Measurements from ENCODE around the gene SERPINA1. TPM values are rescaled to one million over a fixed set of nuclear protein-coding genes. Genes with fewer than 3 reads are reported as not detected.

The SERPINA1 gene
- total and polyA plus RNA-seq, 4 donors: 10,220 to 47,972 (median 25,583) TPM

- TF ChIP-seq, protein P1, sequence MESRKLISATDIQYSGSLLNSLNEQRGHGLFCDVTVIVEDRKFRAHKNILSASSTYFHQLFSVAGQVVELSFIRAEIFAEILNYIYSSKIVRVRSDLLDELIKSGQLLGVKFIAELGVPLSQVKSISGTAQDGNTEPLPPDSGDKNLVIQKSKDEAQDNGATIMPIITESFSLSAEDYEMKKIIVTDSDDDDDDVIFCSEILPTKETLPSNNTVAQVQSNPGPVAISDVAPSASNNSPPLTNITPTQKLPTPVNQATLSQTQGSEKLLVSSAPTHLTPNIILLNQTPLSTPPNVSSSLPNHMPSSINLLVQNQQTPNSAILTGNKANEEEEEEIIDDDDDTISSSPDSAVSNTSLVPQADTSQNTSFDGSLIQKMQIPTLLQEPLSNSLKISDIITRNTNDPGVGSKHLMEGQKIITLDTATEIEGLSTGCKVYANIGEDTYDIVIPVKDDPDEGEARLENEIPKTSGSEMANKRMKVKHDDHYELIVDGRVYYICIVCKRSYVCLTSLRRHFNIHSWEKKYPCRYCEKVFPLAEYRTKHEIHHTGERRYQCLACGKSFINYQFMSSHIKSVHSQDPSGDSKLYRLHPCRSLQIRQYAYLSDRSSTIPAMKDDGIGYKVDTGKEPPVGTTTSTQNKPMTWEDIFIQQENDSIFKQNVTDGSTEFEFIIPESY (IDR thresholded peaks at IDR 0.05): no peak
- TF ChIP-seq NR2F2 (IDR thresholded peaks at IDR 0.05): peak; percentile 11
- no peak for TF ChIP-seq HNF4A (conservative IDR thresholded peaks at IDR 0.05)
- TF ChIP-seq EGR1 (IDR thresholded peaks at IDR 0.05; ENCODE audit: low read depth in 2 of 2): peak in 1 of 2 donors; percentile 10
- TF ChIP-seq TAF1 (conservative IDR thresholded peaks at IDR 0.05): no peak
These were observed 5.4 kb downstream of the SERPINA1 start (continued) for GRCh38 chr14:94382716-94383596.

GRCh38 chr14:94382099-94382715 is 6.2 kb downstream of the SERPINA1 start:
- H3K9ac ChIP-seq (ENCODE audit: low read depth in 1 of 2, low read length in 2 of 2): peak overlapping the region in 1 of 2 donors; percentile 71
- peaks cover 0 to 35% (median 1%) of the 10 kb centered on the region in 4 donors for H3K4me1 ChIP-seq (ENCODE audit: control insufficient read depth in 4 of 4, insufficient read depth in 4 of 4, low read length in 3 of 4)
- H3K27me3 ChIP-seq (ENCODE audit: control insufficient read depth in 4 of 4, insufficient read depth in 4 of 4, low read length in 3 of 4): no peaks in the 10 kb centered on the region
- H3K27ac ChIP-seq (ENCODE audit: low read depth in 1 of 2, low read length in 2 of 2): peak overlapping the region in 1 of 2 donors; percentile 21
- TF ChIP-seq CTCF (IDR thresholded peaks at IDR 0.05; ENCODE audit: low read depth, low read length, missing input control) (no peak), RAD21 (IDR thresholded peaks at IDR 0.05) (peak in 1 of 2 donors; percentile 2), EGR1 (IDR thresholded peaks at IDR 0.05; ENCODE audit: low read depth in 2 of 2) (peak in 1 of 2 donors; percentile 35), JUND (IDR thresholded peaks at IDR 0.05) (peak in 1 of 2 donors; percentile 66)
- WGBS: 37% methylated on average over 4 of the region's 4 CpGs
- H3K36me3 ChIP-seq (ENCODE audit: control insufficient read depth in 4 of 4, insufficient read depth in 3 of 4, low read depth in 1 of 4, low read length in 3 of 4): peaks cover 7 to 53% (median 29%) of the 10 kb centered on the region in 4 donors
- H3K4me3 ChIP-seq (ENCODE audit: low read depth in 1 of 3, low read length in 3 of 3): peak overlapping the region in 1 of 3 donors; percentile 33
- no peak for DNase-seq (ENCODE audit: low spot score)
- H3K9me3 ChIP-seq (ENCODE audit: control insufficient read depth in 4 of 4, low read length in 3 of 4): no peaks in the 10 kb centered on the region

GRCh38 chr14:94381149-94382030 is 7.0 kb downstream of the SERPINA1 start:
- Histone ChIP-seq H3K4me1 (ENCODE audit: control insufficient read depth in 4 of 4, insufficient read depth in 4 of 4, low read length in 3 of 4) (peaks cover 0 to 31% (median 1%) of the 10 kb centered on the region in 4 donors), H3K36me3 (ENCODE audit: control insufficient read depth in 4 of 4, insufficient read depth in 3 of 4, low read depth in 1 of 4, low read length in 3 of 4) (peaks cover 7 to 48% (median 29%) of the 10 kb centered on the region in 4 donors), H3K27me3 (ENCODE audit: control insufficient read depth in 4 of 4, insufficient read depth in 4 of 4, low read length in 3 of 4) (no peaks in the 10 kb centered on the region), H3K27ac (ENCODE audit: low read depth in 1 of 2, low read length in 2 of 2) (peak overlapping the region in 1 of 2 donors; percentile 25), H3K9ac (ENCODE audit: low read depth in 1 of 2, low read length in 2 of 2) (no peak overlapping the region), H3K4me3 (ENCODE audit: low read depth in 1 of 3, low read length in 3 of 3) (no peak overlapping the region), H3K9me3 (ENCODE audit: control insufficient read depth in 4 of 4, low read length in 3 of 4) (no peaks in the 10 kb centered on the region)
- TF ChIP-seq NR2F2 (IDR thresholded peaks at IDR 0.05) (no peak), CTCF (IDR thresholded peaks at IDR 0.05; ENCODE audit: low read depth, low read length, missing input control) (no peak), RXRA (IDR thresholded peaks at IDR 0.05) (no peak), SP1 (IDR thresholded peaks at IDR 0.05) (no peak), JUND (IDR thresholded peaks at IDR 0.05) (peak in 1 of 2 donors; percentile 43), RAD21 (IDR thresholded peaks at IDR 0.05) (peak in 1 of 2 donors; percentile 3), FOXA1 (IDR thresholded peaks at IDR 0.05) (peak; percentile 3), YY1 (IDR thresholded peaks at IDR 0.05) (no peak)
- TF ChIP-seq, protein P2, sequence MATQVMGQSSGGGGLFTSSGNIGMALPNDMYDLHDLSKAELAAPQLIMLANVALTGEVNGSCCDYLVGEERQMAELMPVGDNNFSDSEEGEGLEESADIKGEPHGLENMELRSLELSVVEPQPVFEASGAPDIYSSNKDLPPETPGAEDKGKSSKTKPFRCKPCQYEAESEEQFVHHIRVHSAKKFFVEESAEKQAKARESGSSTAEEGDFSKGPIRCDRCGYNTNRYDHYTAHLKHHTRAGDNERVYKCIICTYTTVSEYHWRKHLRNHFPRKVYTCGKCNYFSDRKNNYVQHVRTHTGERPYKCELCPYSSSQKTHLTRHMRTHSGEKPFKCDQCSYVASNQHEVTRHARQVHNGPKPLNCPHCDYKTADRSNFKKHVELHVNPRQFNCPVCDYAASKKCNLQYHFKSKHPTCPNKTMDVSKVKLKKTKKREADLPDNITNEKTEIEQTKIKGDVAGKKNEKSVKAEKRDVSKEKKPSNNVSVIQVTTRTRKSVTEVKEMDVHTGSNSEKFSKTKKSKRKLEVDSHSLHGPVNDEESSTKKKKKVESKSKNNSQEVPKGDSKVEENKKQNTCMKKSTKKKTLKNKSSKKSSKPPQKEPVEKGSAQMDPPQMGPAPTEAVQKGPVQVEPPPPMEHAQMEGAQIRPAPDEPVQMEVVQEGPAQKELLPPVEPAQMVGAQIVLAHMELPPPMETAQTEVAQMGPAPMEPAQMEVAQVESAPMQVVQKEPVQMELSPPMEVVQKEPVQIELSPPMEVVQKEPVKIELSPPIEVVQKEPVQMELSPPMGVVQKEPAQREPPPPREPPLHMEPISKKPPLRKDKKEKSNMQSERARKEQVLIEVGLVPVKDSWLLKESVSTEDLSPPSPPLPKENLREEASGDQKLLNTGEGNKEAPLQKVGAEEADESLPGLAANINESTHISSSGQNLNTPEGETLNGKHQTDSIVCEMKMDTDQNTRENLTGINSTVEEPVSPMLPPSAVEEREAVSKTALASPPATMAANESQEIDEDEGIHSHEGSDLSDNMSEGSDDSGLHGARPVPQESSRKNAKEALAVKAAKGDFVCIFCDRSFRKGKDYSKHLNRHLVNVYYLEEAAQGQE (IDR thresholded peaks at IDR 0.05): no peak
- TF ChIP-seq, protein P3, sequence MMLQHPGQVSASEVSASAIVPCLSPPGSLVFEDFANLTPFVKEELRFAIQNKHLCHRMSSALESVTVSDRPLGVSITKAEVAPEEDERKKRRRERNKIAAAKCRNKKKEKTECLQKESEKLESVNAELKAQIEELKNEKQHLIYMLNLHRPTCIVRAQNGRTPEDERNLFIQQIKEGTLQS (IDR thresholded peaks at IDR 0.05): peak; percentile 35
- TF ChIP-seq, protein P4, sequence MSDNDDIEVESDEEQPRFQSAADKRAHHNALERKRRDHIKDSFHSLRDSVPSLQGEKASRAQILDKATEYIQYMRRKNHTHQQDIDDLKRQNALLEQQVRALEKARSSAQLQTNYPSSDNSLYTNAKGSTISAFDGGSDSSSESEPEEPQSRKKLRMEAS (IDR thresholded peaks at IDR 0.05): no peak
- peak; percentile 33 for DNase-seq (ENCODE audit: low spot score)
- 60% methylated on average over 7 of the region's 7 CpGs for WGBS
